ENCODE results near the gene SSH2.
"Not testable (repeated sequence)": the region's sequence is repeated elsewhere in the genome, so short reads cannot be mapped to it uniquely, and the experiment has no call there.

SSH2 gene

DNA sequence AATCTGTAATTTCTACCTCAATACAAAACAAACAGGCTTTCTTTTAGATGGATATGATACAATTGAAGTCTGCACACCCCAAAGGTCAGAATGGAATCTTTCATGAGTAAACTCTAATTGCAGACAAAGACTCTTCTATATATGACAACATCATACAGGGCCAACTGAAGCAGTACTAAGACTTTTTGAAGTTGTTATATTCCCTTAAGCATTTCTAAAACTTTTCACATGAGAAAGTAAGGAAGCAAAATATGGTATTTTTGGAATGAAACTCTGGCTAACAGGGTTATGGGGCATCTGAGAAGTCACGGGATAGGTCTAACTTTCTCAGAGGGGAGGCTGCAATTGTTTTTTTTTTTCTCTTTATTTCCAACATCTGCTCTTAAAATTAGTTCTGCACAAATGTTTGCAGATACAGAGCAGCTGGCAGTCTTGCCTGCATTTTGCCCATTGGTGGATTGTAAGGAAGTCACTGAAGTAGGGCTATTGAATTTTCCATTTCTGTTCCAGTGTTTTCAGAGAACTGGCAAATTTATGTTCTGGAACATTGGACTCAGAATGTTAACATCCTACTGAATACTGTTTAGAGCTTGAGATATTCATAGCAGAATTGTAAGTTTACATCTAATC, 59.1 kb downstream of the SSH2 start:
- DNase-seq, result no peak

DNA sequence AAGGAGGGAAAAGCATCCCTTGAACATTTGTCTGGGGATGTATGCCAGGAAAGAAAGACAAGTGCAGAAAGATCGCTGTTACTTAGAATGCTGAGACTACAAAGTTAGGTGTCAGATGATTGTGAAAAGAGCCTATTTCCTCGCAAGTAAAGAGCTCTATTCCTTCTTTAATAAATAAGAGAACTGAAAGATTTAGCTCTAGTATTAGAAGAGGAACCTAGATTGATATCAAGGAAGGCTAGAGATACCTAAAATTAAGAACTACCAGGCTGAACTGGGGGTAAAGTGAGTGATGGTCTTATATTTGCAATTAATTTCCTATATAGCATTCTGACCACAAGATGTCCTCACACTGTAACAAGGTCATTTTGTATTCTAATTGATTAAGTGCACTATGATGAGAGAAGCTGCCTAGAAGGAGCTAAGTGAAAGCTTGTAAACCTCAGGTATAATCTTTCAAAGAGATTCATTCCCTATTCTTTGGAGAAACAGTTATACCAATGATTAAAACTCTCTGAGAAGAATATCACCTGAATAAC, 62.3 kb downstream of the SSH2 start:
- no peak for DNase-seq

DNA sequence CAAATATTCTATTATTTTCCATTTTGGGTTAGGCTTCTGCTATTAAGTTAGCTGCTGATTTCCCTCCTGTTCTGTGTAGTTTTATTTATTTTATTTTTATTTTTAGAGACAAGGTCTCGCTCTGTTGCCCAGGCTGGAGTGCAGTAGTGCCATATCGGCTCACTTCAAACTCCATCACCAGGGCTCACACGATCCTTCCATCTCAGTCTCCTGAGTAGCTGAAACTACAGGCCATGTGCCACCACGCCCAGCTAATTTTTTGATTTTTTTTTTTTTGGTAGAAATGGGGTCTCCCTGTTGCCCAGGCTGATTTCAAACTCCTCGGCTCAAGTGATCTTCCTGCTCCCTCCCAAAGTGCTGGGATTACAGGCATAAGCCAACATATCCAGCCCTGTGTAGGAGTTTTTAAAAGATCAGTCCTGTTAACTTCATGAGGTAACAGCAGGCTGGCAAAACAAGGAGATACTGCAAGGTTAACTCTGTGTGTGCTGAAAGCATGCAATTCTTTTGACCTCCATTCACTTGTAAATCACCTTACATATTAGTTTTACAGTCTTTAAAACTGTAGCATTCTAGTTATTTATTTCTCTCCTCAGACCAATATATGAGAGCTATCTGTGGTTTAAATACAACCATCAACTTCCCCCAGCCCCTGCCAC, 63.2 kb downstream of the SSH2 start:
- no peak for DNase-seq

DNA sequence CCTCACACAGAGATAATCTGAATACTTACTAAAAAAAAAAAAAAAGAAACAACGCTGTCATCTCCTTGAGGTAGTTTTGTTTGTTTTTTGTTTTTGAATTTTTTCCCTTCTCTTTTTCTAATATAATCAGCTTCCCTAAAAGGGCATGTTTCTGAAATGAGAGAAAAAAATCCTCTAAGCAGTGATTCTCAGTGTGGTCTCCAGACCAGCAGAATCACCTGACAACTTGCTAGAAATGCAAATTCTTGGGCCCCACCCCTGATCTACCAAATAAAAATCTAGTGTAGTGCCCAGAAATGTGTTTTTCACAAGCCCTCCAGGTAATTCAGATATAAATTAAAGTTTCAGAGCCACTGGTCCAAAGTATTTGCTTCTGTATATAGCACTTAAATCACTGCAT, 65.4 kb downstream of the SSH2 start:
- no peak for DNase-seq

DNA sequence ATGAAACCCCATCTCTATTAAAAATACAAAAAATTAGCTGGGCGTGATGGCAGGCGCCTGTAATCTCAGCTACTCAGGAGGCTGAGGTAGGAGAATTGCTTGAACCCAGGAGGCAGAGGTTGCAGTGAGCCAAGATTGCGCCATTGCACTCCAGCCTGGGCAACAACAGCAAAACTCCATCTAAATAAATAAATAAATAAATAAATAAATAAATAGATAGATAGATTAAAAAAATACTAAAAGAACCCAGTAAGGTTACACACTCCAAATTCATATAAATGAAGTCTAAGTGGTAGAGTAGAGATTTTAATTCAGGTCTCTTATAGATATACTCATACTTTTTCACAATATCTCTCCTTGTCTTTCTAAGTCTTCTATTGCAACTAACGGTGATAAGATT, 65.9 kb downstream of the SSH2 start:
- not testable (repeated sequence) for DNase-seq

DNA sequence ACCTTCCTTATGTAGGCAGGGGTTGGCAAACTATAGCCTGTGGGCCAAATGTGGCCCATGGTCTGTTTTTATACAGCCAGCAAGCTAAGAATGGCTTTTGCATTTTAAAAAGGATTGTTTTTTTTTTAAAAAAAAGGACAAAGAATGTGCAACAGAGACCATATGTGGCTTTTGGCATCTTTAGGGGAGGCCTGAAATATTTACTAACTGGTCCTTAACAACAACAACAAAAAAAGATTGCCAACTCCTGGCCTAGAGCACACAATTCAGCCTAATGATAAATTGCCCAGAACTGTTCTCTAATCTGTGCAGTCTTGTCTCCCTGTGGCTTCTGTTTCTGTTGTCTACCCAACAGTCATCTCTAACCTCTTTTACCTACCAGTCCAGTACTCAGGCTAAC, 67.1 kb downstream of the SSH2 start:
- DNase-seq, result no peak

DNA sequence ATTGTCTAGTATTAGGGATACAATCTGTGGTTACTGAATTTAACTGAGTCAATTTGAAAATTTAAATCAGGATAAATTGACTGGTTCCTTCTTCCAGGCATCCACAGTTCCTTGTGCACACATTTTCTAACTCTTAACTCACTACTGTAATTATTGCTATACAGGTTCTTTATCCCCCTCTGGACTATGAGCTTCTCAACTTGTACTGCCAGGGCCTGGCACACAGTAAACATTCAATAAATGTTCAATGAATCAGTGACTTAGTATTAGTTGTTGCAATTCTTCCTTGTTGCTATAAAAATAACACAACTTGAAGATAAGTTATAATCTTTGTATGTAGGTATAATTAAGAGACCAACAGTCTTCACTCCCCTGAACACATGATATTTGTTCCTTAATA, 67.9 kb downstream of the SSH2 start:
- DNase-seq, result no peak

DNA sequence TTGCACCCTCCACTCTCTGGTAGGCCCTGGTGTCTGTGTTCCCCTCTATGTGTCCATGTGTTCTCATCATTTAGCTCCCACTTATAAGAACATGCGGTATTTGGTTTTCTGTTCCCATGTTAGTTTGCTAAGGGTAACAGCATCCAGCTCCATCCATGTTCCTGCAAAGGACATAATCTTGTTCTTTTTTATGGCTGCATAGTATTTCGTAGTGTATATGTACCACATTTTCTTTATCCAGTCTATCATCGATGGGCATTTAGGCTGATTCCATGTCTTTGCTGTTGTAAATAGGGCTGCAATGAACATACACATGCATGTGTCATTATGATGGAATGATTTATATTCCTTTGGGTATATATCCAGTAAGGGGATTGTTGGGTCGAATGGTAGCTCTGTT, 70.6 kb downstream of the SSH2 start:
- DNase-seq, result not testable (repeated sequence)

DNA sequence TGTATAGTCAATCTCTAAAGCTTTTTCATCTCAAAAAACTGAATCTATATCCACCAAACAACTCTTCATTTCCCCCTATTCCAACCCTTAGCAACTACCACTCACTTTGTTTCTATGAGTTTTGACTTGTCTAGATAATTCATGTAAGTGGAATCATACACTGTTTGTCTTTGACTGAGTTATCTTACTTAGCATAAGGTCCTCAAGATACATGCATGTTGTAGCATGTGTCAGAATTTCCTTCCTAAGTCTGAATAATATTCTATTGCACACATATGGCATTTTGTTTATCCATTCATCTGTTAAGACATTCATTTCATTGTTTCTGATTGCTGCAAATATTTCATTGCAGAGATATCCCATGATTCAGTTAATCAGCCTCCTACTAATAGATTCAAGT, 72.2 kb downstream of the SSH2 start:
- no peak for DNase-seq

DNA sequence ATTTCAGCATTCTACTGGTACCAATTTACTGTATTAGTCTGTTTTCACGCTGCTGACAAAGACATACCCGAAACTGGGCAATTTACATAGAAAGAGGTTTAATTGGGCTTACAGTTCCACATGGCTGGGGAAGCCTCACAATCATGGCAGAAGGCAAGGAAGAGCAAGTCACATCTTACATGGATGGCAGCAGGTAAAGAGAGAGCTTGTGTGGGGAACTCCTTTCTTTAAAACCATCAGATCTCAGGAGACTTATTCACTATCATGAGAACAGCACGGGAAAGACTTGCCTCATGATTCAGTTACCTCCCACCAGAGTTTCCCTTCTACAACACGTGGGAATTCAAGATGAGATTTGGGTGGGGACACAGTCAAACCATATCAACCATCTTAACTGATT, 72.9 kb downstream of the SSH2 start:
- not testable (repeated sequence) for DNase-seq

DNA sequence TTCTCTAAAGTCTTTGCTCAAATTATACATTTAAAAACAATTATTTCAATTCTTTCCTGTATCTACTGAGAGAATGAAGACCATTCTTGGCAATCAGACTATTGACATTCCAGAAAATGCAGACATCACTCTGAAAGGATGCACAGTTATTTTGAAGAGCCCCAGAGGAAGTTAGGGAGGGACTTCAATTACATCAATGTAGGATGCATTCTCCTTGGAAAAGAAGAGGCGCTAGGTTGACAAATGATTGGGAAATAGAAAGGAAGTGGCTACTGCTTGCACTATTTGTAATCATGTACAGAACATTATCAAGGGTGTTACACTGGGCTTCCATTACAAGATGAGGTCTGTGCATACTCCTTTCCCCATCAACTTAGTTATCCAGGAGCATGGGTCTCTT, 74.3 kb downstream of the SSH2 start:
- DNase-seq, result no peak

DNA sequence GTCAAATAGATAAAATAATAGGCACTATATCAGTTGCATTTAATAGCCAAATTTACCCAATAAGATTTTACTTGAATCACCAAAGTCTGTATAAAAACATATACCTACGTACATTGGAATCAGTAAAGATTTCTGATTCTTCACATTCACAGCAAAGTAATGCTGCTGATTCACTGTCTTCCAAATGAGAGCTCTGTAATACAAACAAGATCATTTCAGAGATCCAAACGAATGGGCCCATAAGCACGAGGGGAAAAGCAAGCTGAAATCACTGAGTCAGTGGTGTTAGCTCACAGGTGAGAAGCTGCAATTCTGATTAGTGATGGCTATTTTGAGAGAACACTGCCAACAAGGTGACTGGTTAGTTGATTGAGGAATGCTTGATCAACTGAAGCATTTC, 81.3 kb downstream of the SSH2 start:
- no peak for DNase-seq

DNA sequence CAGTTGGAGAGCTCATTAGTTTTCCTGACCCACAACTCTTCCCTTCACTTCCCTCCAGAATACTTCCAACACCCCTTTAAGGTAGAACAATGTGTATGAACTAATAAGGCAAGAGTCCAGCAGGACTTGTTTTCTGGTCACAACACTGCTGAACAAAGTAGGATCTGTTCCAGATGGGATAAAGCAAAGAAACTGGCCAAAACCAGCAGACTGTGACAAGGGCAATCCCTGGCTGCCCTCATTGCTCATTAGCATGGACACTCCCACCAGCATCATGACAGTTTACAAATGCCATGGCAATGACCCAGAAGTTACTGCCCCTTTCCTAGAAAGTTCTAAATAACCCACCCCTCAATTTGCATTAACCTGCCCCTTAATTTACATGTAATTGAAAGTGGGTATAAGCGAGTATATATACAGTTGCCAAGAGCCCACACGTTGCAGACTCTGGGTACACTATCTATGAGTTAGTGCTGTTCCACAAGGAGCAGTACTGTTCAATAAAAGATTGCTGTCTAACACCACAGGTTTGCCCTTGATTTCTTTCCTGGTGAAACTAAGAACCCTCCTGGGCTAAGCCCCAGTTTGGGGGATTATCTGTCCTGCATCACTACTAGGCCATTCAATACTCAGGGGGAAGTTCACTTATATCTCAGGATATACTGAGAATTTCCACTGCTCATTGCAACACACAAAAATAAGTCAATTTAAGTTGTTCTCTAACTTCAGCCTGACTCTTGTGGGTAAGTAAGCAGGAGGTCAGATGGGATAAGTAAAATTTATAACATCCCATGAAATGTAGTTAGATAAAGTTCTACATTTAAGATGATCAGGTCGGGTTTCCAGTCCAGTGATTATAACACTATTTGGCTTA, 82.3 kb downstream of the SSH2 start:
- DNase-seq, result no peak

DNA sequence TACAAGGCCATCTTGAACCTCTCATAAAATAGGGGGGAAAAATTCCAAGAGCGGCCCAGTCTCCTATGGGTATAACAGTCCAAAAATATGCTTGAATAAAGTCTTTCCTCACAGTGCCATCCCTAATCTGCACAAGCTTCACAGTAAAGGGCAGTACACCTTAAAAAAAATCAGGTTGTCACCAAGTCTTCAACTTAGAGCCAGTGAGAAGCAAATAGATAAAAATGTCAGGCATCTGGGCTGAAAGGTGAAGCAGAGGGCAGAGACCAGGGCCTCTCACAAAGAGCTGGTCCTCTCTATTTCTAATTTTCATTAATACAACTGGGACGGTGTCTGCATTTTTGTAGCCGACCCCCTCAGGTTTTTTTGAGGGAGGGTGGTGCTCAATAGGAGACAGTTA, 82.9 kb downstream of the SSH2 start:
- no peak for DNase-seq

DNA sequence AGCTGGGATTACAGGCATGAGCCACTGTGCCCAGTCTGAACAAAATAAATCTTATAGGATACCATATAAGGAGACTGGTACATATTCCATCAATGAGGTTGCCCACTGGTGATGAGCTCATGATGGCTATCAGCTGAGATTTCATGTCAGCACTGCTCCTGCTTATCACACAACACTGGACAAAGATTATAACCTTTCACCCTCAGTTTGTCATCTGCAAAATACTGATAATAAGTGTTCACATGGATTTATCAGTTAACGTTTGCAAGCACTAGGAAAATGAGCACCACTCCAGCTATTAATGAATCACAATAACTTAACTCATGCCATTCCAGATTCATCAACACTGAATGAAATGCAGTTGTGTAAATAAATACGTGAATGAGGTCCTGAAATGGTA, 83.7 kb downstream of the SSH2 start:
- DNase-seq, result no peak

DNA sequence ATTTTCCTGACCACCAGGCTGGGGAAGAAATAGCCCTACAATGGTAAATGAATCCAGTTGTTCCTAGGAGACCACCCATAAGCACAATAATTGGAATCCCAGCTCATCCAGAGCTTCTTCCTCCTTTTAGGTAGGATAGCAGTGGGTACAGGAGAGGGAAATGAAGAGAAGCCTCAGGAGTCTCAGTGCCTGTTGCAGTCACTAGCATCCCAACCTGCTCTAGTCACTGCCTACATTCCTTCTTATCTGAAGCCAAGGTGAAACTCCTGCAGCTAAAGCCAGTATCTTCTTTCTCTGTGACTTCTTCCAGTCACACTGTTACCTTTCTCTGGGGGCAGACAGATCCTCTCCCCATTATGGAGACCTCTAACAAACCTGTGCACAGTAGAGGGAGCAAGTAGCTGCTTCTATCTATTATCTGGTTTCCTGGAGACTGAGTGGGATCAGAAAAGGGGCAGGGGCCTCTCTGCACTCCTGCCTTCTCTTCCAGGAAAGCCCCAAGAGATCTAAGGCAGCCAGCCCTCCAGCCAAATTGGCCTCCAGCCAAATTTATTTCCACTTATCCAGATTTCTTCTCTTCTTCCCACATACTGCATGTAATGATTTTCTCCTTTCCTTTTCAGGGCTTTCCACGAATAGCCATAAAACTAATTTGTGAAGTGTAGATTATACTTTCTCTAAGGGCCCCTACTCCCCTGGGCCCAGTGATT, 85.5 kb downstream of the SSH2 start:
- DNase-seq, result no peak

DNA sequence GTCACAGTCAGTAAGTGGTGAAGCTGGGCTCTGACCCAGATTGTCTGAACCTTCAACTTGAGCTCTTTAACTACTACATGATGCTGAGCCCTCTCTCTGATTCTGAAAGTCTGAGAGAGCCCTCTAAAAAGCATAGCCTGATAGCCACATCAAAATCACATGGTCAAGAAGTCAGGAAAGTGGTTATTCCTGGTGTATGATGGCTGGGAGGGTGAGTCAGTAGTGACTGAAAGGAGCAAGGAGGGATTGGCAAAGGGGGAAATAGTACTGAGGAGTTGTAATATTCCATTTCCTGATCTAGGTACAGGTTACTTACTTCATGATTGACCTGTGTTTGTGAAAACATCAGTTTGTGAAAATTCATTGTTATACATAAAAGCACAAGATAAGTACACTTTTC, 89.1 kb downstream of the SSH2 start:
- DNase-seq, result no peak

DNA sequence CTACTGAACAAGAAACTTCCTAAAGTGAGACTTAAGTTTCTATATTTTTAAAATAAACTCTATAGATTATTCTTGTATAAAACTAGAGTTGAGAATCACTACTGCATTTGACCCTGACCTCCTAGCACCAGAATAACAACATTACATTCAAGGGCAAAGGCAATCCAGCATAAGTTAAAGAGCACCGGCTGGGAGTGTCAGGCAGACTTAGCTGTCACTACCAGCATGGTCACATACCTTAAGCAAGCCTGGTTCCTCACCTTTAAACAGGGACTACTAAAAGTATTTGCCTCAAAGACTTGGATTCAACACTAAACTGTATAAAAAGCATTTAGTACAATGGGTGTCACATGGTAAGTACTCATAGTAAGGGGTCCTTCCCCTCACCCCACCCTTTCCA, 90.4 kb downstream of the SSH2 start:
- no peak for DNase-seq

DNA sequence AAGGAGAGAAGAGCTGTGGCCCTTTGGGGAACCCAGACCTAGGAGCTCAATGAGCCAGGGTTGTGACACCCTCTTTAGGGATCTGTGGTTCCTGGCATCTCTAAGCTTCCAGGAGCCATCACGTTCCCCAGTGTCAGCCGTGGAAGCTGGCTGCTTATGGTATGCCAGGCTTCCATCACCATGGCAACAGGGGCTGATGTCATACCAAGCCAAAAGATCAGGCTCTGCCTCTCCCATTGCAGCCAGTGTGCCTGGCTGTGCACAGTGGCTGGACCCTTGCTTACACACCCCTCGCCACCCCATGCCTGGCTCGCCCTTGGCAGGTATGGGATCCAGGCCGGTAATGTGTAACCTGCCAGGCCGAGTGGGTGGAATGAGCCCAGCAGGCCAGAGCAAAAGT, 91.1 kb downstream of the SSH2 start:
- DNase-seq, result no peak

DNA sequence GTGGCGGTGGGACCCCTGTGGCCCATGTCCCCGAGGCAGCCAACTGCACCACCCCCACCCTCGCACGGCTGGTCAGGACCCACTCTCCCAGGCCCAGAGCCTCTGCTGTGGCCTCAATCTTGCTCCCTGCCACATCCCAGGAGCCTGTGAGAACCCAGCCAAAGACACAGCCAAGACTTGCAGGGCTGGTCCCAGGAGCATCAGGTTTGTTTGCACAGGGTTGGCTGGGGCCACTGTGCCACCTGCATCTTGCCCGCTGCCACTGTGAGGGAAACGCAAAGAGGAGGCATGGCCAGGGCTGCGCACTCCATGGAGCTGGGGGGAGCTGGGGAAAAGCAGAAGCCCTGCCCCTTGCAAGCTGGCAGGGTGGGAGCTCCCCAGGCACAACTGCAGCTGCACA, 92.5 kb downstream of the SSH2 start:
- no peak for DNase-seq

DNA sequence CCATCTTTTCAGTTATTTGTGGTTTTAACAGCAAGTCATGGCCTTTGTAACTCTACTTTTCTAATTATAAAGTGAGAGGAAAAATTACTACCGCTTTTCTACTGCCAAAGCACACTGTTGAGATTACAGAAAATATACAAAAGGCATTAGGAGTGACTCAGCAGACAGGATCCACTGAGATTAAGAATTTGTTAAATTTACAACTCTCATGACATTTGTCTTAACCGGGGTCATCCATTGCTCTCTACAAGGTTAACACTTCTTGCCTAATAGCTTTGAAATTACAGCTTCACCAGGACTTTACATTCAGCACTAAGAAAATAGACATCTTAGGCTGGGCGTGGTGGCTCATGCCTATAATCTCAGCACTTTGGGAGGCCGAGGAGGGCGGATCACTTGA, 93.4 kb downstream of the SSH2 start:
- DNase-seq, result no peak

DNA sequence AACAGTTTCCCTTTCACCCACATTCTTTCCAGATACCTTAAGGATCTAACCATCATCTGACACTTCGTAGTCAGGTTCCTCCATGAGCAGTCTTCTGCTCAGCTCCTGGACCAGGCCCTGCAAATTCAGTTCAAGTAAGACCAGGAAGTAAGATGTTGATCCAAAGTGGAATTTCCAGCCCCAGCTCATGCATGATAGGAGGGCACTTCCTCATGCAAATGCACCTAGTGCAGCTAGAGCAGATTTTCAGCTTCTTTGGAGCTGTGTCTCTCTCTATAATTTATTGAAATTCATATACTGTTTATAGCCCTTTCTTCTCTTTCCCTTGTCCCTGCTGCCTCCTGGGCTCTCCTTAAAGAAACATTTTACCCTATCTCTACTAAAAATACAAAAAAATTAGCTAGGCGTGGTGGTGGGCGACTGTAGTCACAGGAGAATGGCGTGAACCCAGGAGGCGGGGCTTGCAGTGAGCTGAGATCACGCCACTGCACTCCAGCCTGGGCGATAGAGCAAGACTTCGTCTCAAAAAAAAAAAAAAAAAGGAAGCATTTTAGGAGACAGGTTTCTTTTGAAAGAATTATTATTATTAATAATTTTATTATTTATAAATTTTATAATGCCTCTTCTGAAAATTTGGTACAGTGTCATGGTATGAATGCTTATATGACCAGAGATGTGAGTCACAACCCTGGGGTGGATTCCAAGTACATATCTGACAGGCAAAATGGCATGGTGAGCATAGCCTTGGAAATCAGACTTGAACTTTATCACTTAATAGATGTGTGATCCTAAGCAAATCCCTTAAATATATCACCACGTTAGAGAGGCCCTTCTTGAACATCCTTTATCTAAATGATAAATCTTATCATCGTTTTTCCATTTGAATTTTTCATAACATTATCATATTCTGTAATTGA, 94.3 kb downstream of the SSH2 start:
- DNase-seq, result no peak

All from CD4-positive, alpha-beta T cell treated with Interferon alpha-2 for 1 hour (primary cell).